Activated T-helper 1 cell treated with Interleukin-2 at 50 U/mL for 16 hours (primary cell): ENCODE data around the gene ADAMTS12.

Experiments used
- DNase-seq: peaks from one replicate; pipeline ENCODE4 v3.0.0-alpha.2; 2020; ENCODE audit warnings: low read depth

The ADAMTS12 gene

DNA sequence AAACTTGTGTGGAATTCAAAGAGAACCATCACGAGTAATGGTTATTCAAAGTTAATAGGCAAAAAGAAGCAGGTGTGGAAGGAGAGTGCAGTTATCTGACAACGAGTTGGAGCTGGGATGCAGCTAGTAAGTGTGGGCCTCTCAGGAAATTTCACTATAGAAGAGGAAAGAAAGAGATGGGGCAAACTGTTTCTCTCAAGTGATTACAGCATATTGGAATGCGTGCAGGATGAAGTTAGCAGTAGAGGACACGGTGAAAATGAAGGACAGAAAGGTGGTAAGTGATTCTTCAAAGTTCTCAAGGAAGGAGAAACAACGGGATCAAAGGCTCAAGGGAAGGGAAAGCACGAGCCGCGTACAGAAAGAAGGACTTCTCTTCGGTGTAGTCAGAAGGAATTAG is 84.0 kb downstream of the ADAMTS12 start:
- DNase-seq: no peak

DNA sequence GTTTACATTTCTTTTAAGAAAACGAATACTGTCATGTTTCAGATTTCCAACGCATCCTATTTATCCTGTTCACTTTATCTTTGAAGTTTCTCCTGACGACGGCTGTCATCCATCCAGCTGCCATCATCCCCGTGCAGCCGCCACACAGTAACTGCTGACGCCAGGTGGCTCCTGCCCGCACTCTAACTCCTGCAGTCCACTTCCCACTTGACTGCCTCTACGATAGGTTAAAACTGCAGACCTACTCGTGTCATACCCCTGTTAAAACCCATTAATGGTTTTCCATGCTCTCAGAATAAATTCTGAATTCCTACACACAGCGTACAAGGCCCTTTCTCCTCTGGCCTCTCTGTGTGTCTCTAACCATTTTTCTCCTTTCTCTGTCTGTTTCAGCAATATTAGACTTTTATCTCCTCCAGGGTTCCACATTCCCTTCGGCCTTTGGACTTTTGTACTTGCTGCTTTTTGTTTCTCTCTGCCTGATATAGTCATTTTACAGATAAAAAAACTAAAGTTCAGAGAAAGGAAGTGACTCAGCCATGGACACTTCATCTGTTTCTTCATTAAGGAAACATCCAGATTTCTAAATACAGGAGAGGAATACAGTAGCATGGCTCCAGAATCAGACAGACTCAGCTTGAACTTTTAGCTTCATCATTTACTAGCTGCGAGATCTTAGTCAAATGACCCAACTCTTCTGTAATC is 84.9 kb downstream of the ADAMTS12 start:
- no peak for DNase-seq

DNA sequence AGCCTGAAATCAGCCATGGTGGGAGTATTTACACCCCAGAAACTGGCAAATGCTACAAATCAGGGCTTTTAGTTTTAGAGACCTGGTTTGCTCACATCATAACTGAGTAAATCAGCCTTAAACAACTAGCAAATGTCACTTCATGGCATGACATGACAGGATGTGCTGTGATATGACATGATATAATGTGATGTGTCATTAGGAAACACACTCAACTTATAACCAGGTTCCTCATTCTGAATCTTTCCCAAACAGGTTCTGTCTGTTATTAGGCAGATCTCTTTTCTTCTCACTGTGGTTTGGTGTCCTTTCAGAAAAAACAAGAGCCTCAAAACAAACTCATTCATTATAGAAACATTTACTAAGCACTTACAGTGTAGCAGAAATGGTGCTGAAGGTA is 90.5 kb downstream of the ADAMTS12 start:
- no peak for DNase-seq

DNA sequence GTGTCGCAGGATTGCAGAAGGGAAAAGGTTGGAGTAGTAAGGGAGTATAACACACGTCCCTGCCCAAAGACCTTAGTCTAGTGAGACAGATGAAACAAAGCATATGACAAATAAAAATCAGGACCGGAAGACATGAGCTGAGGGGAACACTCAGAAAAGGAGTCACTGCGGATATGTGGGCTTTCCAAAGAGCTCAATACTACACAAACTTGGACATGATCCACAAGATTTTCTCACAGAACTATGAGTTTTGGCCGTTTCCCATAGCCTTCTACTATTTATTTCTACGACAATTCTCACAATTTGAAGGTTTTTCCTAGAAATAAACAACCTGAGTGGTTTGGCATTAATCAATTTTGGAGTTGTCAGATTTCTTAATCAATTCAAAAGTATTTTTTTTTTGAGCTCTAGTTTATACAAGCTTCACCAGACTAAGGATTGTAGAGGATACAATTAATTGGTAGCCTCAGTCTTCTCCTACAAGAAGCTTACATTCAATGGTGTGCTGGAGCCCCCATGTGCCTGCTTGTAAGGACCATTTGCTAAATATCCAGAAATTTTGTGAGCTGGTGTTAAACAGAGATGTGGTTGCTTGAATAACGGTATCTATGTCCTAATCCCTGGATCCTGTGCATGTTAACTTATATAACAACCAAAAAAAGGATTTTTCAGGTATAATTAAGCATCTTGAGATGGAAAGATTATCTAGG is 91.4 kb downstream of the ADAMTS12 start:
- DNase-seq: no peak

DNA sequence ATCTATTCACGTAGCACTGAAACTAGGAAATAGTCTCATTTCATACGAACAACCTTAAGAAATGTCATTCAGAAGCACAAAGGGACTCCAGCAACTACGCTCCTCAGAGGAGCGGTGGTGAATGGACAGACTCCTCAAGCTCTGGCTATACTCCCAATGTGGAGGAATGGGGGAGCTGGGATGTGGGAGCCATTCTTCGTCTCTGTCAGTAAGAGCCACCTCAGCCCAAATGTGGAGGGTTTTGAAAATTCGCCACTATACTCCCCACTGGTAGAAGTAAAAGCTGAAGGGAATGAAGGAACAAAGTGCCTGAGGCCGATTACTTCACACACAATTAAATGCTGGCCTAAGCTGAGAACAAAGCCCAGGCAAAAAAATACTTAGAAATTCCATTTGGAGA is 96.3 kb downstream of the ADAMTS12 start:
- DNase-seq: no peak

DNA sequence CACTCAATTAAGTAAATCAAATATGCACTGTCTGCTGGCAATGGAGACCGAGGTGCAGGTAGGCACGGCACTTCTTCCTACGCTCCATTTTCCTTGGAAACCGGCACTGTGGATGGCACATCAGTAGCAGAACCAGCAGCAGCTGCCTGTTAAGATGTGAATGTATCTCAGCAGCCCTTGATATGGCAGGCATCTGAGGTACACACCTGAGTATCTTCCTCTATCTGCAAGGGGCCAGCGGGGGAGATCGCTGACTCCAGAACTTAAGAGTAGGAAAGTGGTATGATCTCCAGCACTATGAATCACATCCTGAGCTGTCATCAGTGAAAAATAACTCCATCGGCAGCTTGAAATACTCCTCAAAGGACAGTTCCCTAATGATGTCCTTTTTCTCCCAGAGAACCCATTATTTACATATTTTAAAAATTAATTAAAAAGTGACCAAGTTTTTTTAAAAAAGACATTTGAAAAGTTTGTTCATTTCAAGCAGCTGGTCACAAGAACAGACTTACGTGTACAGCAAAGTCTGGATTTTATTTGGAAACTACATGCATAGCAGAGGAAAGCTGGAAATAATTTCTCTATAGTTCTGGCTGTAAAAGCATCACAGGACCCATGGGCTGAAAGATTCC is 97.1 kb downstream of the ADAMTS12 start:
- DNase-seq: no peak

DNA sequence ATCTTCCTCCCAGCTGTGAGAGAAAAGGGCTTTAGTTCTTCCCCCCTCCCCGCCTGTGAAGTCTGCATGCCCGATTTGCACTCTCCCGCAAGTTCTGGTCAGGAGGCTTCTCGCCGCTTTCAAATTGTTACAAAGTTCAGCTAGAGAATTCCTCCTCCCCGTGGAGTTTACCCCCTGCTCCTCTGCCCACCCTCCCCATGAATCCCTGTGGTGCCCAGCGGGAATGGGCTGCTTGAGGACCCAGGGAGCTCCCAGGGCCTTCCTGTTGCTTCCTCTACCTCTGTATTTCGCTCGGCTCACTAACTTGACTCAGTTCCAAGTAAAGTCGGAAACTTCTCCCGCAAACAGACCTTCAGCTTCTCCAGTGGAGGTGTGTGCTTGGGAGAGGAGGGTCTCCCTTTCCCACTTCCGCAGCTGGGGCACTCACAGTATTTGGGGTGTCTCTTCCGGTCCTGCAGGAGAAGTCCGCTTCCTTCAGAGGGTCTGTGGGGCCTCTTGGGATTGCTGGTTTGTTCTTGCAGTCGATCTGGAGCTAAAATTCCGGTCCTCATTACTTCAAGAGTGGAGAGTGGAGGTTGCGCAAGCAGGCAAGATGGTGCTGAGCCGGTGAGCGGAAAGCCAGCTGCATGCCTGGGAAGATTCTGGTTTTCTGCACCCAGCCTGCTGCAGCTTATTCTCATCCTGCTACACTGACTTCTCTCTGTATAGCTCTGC is 97.8 kb downstream of the ADAMTS12 start:
- no peak for DNase-seq

DNA sequence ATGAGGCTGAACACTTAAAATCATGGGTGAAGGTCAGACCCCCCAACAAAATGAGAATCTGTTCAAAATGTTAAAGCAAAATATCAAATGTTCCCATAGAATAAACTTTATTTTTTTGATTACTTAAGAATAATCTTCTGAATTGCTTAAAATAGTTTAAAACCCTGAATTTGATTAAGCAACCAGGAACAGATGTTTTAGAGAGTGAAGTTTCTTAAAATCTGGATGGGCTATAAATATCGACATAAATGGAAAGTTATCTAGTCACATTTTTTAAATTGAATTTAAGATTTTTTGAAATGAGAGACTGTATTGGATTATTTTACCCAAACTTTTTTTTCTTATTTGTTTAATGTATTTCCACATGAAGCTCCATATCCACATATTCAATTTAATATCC is 98.5 kb downstream of the ADAMTS12 start:
- DNase-seq: no peak

DNA sequence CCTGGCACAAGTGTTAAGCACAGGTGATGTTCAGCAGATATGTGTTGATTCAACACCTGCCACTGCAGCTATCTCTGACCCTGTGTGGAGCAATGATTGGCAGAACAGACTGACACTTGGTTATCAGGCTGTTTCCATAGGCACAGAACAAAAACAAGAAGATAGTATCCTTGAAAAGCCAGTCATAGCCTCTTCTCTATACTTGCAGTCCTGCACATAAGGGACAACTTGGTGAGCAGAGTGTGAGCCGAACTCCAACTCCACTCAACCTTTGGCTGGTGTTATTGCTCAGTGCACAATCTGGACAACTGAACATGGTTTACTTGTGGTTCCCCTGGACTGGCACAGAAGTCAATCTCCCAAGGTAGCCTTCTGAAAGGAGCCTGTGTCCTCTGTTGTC is 99.2 kb downstream of the ADAMTS12 start:
- DNase-seq: no peak

DNA sequence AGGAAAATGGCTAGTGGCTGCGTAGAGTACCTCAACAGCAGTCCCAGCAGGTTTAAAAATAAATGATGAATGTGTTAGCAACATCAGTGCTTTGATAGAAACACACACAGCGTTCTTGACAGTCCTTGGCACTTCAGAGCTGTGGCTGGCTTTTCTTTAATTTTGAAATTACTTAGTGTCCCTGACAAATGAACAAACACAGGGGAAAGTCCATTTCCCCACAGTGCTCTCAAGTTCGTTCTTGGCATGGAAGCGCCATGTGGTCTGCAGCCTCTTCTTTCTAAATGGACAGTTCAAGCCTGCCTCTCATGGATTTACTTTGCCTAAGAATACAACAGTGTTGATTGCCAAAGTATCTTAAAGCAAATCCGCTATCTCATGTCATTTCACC is 102.2 kb downstream of the ADAMTS12 start:
- DNase-seq: no peak

DNA sequence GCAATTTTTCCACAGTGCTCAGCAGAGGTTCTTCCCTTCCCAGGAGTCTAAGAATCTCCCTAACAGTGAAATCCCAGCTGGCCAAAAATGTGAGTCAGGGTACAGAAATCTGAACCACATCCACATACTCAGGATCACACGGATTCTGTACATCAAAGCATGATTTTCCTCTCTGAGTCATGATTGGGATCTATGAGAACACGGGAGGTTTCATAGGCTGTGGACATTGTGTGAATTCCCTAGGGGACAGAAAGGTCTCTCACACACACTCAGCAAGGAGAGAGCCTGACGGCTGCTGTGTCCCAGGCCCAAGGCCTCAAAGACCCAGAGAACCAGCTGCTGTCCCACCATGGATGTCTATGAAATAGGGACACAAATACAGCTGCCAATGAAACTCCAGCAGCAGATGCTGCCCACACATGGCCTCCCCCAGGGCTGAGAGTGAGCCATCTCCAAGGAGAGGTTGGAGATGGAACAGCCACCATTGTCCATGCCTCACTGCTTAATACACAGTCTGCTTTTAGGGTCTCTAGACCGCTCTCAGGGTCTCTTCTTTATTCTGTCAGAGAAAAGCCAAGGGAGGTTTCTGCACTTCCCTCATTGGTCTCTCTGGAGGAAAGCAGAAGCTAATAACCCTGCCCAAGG is 102.7 kb downstream of the ADAMTS12 start:
- DNase-seq: no peak

DNA sequence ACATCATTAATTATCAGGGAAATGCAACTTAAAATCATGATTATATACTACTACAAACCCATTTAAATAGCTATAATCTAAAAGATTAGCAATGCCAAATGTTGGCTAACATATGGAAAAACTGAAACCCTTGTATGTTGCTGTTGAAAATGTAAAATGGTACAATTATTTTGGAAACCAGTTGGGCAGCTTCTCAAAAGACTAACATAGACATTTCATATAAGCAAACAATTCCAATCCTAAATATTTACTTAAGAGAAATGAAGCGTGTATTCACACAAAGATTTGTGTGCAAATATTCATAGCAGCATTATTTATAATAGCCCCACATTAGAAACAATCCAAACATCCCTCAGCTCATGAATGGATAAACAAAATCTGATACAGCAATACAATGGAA is 106.2 kb downstream of the ADAMTS12 start:
- DNase-seq: no peak

DNA sequence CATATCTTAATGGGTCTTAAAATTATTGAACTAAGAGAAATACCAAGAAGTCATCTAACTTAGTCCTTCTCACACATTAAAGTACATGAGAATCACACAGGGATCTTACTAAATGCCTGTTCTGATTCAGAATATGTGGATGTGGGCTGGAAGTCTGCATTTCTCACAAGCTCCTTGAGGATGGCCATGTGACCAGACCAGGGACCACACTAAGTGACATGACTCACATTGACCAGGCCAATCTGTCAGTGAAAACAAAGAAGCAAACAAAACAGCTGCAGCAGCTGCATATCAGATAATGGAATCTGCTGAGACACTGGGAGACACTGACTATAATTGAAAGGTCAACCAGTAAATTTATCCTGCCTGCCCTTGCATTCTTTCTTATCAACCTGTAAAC is 110.5 kb downstream of the ADAMTS12 start:
- no peak for DNase-seq

DNA sequence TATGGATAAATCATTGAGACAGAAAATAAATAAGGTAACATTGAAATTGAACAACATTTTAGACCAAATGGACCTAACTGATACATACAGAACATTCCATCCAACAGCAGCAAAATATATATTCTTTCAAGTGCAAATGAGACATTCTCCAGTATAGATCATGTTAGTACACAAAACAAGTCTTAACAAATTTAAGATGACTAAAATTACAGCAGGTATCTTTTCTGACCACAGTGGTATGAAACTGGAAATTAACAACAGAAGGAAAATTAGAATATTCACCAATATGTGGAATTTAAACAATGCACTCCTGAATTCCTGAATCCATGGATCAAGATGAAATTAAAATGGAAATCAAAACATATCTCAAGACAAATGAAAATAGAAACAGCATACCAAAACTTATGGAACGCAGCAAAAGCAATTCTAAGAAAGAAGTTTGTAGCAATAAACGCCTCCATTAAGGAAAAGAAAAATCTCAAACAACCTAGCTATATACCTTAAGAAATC is 115.6 kb downstream of the ADAMTS12 start:
- no peak for DNase-seq

DNA sequence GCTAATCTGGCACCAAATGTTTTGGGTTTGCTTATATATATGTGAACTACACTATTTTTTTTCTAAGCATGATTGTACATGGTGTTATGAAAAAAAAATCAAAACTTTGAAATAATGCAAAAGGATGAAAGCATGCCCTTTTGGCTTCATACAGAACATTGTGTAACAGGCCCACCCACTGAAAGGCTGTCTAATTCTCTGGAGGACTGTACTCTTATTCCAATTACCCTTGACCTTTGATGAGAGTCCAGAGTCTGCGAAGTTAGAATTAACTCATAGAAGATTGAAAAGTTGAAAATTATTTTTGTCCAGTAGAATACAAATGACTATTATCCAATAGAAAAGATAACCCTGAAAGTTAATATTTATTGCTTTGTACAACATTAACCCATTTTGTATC is 117.4 kb downstream of the ADAMTS12 start:
- DNase-seq: no peak

DNA sequence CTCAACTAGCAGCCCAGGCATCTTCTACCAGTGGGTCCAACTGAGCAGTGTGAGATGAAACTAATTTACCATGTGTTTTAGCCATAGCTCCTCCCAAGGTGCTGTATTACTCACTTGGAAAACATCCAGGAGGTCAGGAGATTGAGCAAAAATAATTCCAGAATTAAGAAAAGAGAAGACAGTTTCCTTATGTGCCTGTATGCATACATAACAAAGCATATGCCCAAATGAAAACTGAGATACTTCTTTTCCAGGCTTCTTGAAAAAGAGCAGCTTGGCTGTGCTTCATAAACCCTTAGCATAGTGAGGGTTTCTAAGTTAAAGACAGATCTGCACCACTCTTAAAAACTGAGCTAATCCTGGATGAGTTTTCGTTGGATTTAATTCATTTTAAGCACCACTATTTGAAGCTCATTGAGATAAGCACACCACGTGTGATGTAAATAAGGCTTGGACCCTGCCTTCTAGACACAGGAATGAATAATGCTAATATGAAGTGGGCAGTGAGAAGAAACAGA is 119.4 kb downstream of the ADAMTS12 start:
- no peak for DNase-seq

DNA sequence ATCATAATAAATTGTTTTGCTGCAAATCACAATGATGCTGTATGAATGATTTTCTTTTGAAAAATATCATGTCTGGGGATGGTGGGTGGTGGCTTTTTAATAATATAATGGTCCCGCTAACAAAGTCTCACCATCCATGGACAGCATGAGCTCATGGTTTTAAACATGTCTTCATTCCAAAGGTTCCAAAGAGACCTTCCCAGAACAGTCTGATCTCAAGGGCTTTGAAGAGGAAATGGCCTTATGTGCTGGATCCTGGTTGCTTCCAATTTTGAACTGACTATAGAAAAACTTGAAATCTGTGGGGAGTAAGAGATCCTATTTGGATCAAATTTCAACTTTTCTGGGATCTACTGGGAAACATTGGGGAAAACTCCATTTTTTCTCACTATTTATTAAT is 121.8 kb downstream of the ADAMTS12 start:
- no peak for DNase-seq

DNA sequence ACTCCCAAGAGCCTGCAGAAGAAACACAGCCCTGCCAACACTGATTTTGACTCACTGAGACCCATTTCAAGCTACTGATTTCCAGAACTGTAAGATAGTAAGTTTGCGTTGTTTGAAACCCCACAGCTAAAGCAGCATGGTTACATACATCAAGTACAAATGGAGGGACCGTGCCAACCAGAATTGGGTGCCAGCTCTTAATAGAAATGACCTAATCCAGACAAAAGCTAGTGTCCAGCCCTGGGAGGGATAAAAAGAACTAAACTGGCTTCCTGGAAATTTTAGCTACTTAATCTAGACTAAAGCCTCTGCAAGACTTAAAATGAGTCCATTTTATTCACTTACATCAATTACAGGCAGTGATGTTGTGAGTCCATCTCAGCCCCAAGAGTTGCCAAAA is 122.6 kb downstream of the ADAMTS12 start:
- no peak for DNase-seq

DNA sequence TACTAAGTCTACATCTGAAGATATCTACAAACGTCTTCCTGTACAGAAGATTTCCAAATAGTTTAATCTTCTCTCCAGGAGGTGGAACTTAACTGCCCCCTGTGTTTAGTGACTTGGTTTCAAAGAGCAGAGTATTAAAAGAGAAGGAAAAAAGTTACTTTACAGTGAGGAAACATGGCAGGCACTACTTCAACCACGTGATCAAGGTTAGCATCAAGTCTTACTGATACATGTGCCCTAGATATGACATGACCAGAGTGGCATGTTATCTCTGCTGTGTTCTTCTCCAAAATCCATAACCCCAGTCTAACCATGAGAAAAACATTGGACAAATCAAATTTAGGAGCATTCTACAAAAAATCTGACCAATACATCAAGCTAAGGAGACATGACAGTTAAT is 125.8 kb downstream of the ADAMTS12 start:
- DNase-seq: no peak

DNA sequence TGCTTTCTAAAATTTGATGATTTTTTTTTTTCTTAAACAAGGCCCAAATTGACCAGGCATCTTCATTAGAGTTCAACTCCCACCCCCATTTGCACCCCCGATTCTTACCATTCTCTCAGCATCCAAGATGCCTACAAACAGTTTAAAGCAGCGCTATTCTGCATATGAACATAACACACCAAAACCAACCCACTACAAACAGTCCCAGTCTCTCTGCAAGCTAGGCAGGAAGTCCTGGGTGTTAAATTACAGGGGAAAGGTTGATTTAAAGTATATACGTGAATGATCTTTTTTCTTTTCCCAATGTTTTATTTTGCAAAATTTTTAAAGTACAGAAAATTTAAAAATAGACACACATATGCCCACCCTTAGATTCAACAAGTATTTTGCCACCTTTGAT is 127.0 kb downstream of the ADAMTS12 start:
- no peak for DNase-seq

DNA sequence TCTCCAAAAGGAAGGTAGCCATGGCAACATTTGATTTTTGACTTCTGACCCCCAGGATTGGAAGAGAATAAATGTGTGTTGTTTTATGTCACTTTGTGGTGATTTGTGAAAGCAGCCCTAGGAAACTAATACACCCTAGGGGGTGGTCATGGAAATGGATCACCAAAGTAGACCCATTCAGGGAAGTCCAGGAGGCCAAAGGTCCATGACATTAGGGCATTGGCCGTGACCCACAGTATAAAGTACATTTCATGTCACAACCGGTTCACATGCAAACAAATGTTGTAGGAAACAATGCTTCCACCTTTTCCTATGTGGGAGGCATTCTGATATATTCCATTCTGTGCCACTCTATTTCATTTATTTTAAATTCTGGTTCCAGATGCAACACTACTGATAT is 128.4 kb downstream of the ADAMTS12 start:
- DNase-seq: no peak

DNA sequence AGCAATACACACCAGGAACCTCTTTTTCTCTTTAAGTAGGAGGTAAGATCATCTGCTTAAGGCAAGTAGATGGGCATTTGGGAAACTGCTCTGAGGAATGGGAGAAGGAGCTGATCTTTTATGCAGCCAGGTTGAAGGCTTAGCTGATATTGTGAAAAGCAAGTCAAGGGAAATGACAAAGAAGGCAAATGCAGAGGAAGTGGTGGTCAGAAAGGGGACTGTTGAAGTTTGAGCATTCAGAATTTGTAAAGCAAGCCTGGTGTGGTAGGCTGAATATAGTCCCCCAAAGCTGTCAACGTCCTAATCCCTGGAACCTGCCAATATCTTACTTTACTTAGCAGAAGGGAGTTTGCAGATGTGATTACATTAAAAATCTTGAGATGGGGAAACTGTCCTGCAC is 128.9 kb downstream of the ADAMTS12 start:
- DNase-seq: no peak
